Measurements from ENCODE around the gene RARB. TPM values are rescaled to one million over a fixed set of nuclear protein-coding genes. Genes with fewer than 3 reads are reported as not detected.

The RARB gene
- total RNA-seq, 1 experiment from 2014 or later, result 40.2 TPM

DNA sequence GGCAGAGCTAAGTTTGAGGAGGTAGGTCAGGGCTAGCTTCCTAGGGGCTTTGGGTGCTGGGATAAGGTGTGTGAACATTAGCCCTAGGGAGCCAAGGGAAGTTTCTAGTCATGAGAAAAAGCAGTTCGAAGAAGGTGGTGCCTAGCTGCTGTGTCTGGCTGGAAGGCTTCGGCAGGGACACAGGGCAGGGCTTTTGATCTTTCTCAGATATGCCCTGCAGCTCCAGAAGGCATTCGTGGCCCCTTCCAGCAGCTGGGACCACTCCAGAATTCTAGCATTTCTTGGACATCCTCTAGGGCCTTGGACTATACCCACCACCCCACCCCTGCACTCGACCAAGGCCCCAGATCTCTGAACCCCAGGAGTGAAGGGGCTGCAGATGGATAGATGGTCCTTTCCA is 148.1 kb downstream of the RARB start:
- no peak for DNase-seq (ENCODE audit: low read depth)

DNA sequence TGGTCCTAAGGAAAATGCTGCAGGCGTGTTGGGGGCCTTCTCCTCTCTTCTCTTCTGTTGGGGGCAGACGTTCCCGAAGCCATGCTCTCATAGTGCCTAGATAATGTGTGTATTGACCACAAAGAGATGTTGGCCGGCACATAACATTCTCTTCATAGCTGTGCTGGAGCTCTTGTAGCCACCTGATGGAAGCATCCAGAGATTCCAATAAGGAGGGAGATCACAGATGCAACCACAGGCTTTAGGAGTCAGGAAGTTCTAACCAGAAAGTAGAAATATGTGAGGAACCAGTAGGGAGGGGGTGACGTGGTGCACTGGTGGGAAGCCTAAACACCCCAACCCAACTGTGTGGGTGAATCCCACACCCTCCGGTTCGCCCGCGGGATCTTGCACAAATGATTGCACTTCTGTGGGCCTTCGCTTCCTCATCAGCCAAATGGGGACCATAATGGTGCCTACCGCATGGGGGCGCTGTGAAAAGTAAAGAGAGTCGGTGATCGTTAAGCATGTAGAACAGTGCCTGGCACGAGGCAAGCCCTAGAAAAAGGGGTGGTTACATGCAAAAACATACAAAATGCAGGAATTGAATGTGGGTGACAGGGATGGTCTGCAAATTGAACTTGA is 148.9 kb downstream of the RARB start:
- DNase-seq (ENCODE audit: low read depth), result no peak

DNA sequence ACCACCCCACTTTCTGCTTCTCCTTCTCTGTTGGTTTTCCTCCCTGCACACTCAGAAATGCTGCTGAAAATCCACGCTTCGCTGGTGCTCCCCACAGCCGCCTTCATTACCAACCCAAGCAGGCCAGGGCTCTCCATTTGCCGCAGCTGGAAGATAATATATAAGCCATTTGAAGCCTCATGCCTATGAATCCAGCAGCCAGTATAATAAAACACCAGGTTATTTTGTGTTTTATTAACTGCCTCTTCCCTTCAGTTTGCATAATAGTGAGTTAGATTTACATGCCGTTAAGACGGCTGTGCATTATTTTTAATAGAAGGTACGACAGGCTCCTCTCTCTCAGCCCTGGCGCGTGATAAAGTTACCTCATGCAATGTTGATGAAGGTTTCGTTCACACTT is 150.0 kb downstream of the RARB start:
- DNase-seq (ENCODE audit: low read depth), result no peak

DNA sequence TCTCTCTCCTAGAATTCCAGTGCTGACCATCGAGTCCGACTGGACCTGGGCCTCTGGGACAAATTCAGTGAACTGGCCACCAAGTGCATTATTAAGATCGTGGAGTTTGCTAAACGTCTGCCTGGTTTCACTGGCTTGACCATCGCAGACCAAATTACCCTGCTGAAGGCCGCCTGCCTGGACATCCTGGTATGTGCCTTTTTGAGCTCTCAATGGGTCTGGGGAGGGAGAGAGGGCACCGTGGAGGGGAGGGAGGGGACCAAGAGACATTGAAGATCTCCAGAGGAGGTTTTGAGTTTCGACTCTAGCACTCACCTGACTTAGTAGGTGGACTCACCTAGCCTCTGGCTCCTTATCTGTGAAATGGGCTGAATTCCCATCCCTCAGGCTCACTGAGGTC is 152.5 kb downstream of the RARB start:
- DNase-seq (ENCODE audit: low read depth), result no peak

DNA sequence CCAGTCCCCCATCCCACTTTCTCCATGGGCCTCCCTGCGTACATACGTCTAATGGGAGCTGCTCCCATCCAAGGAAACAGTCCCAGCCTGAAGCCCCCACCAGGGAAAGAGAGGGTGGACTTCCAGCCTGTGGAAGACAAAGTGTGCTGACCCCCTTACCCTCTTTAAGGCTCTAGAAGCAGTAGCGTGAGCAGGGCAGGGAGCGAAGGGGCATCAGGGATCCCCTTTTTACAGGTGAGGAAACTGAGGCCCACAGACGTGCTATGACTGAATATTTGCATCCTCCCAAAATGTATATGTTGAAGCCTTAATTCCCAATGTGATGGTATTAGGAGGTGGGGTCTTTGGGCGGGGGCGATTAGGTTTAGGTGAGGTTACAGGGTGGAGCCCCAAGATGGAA is 153.3 kb downstream of the RARB start:
- DNase-seq (ENCODE audit: low read depth), result no peak

DNA sequence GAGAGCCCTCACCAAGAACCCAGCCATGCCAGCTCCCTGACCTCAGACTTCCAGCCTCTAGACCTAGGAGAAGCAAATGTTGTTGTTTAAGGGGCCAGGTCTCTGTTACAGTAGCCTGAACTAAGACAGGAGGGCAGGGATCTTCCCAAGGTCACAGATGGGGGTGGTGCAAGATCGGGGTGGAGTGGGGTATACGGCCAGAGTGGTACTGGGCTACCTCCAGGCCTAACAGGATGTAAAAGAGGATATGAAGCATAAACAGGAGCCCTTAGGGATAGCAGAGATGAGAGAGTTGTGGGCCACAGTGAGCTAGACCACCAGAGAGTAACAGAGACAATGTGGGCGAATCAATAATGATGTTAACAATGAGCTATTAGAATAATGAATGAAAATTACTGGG is 153.8 kb downstream of the RARB start:
- peak; percentile 43 for DNase-seq (ENCODE audit: low read depth)

DNA sequence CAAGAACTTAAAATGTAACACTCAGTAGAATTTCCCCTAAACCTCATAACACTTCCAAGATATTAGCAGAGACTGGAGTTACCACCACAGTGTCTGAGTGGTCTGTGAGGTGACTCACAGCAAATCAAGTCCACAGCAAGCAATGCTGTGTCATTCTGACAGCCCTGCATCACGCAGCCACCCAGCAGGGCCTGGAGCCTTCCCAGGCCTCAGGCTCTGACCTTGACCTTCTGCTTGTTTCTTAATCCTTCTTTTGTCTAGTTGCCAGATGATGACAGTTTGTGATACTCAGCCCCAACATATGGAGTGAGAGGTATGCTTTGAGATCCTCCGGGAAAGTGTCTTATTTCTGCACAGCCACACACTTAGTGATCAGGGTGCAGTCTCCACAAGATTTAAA is 154.2 kb downstream of the RARB start:
- peak; percentile 96 for DNase-seq (ENCODE audit: low read depth)

DNA sequence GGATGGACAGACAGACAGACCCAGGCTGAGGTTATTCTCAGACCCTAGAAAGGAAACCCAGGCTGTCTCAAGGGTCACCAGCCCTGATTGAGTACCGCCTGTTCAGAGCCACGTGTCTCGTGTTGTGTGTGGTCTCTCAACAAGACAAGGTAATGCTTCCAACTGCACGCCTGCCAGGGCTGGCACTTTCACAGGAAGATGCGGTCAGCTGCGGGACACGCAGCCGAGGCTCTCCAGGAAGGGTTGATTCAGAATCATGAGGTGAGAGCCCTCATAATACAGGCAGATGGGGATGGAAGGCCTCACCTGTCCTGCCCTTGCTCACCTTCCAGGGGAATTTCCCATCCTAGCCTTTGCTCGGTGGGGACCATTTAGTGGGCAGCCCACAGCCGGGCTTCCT is 155.3 kb downstream of the RARB start:
- DNase-seq (ENCODE audit: low read depth), result no peak

DNA sequence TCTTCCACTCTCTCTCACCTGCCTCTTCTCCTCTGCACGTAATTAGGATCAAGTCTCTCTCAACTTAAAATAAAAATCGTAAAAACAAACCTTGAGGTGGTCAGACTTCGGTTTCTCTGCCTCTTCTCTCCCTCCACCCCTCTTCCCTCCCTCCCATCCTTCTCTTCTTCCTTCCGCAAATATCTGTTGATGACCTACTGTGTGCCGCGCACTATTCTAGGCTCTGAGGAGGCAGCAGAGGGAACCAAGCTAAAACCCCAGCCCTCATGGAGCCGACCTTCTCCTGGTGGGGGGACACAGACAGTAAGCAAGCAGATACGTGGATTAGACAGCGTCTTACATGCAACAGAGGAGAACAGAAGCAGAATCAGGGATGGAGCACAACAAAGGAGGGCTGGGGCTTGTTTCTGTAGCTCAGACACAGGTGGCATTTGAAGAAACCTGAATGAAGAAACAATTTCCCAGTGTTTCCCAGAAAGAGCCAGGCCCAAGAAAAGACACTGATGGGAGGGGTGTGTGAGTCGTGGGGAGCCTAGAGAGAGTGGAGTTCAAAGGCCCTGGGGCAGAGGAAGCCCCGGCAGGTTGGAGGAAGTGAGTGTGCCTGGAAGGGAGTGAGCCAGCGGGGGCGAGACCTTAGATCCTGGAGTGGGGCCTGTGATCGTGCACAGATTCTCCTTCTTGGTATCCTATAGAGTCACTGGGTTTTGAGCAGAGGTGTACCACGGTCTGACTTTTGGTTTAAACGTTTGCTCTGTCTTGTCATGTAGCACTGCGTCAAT is 156.1 kb downstream of the RARB start:
- DNase-seq (ENCODE audit: low read depth), result peak; percentile 20

DNA sequence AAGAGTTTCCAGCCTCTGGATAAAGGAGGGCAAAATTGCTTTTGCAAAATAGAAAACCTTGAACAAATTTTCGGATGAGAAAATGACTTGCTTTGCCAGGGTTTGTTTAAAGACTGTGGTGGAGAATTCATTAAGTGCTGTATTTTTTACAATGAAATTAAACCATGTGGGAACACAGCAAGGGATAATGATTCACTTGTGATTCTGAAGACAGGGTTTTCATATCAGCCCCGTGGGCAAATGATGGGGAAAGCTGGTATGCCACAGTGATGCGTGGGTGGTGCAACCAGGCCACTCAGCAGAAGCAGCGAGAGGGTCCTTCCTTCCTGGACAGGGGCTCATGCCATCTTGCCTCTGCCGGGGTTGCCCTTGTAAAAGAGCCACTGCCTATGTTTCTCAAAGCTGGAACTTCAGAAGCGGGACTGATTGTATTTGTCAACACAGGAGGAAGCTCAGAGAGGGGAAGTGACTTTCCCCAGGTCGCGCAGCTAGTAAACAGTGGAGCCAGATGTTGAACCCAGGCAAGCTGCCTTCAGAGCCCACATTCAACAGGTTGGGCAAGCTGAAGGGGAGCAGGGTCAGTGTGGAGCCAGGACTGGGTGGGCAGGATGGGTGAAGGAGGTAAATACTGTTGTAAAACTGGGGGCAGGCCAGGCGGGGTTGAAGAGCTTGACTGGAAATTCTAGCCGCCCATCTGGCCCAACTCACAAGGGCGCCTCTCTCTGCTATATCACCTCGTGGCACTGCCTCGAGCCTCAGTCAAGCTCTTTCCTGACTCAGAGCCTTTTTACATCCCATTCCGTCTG is 157.5 kb downstream of the RARB start:
- DNase-seq (ENCODE audit: low read depth), result peak; percentile 59

DNA sequence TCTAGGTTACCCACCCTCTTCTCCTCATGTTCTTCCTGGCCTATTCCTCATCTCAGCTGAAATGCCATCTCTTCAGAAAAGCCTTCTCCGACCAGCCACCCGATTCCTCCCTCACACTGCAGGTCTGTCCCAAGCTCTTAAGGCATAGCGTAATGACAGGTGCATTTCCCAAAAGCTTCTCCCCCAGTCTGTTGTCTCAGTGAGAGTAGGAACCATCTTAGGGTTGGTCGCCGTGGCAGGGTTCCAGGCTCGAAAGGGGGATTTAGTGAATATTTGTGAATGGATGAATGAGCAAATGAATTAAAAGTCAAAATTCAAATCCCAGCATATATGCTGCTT is 158.1 kb downstream of the RARB start:
- DNase-seq (ENCODE audit: low read depth), result no peak

DNA sequence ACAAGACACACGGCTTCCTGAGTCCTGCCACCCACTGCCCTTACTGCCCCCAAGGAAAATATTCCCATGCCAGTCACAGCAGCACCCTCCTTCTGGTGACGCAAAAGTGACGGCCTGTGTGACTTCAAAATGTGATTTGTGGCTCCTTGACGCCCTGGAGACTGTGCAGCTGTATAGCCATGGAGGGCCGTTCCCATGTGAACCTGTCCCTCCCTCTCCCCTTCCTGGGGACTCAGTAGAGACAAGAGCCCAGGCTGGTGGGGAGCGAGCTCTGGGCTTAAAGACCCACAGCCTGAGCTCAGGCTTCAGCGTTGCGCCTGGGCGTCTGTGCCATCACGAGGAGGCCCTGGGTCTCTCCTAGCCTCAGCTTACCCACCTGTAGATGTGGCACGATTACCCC is 158.5 kb downstream of the RARB start:
- DNase-seq (ENCODE audit: low read depth), result no peak

DNA sequence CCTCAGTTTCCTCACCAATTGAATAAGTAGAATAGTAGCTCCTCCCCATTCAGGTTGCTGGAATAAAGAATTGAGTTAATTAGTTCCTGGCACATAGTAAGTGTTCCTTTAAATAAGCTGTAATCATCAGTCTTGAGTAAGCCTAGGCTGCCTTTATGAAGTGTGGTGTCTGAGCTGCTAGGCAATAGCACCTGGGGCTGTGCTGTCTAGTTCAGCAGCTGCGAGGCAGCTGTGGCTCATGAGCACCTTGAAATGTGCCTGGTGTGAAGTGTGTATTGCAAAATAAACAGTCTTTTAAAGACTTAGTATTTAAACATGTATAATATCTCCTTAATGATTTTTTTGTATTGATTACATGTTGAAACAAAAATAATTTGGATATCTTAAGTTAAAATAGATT is 159.0 kb downstream of the RARB start:
- DNase-seq (ENCODE audit: low read depth), result no peak

DNA sequence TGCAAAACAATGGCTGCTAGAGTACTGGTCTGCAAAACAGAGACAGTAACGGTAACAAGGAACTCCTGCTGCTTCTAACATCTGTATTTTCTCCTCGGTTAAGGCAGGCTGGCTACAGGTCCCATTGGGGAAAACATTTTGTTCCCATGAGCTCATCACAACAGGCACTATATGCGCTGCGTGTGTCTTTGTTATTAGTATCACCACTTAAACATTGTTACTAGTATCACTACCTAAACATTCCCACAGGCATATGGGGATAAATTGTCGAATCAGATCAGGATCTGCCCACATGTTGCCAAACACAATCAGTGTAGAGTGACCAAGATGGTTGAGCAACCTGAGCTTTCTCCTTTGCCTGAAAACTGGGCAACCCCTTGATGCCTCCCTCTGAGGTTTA is 159.5 kb downstream of the RARB start:
- DNase-seq (ENCODE audit: low read depth), result no peak

DNA sequence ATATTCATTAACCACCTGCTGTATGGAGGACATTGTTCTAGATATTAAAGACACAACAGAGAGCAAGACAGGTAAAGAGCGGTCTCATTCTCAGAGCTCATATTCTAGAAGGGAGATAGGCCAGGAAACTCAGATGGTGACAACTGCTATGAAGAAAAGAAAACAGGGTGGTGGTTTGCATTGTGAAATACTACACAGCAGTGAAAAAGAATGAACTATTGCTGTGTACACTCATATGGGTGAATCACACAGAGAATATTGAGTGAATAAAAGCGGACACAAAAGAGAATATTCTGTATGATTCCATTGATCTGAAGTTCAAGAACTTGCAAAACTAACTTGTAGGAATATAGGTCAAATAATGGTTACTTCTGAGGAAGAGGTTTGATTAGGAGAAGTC is 159.9 kb downstream of the RARB start:
- no peak for DNase-seq (ENCODE audit: low read depth)

DNA sequence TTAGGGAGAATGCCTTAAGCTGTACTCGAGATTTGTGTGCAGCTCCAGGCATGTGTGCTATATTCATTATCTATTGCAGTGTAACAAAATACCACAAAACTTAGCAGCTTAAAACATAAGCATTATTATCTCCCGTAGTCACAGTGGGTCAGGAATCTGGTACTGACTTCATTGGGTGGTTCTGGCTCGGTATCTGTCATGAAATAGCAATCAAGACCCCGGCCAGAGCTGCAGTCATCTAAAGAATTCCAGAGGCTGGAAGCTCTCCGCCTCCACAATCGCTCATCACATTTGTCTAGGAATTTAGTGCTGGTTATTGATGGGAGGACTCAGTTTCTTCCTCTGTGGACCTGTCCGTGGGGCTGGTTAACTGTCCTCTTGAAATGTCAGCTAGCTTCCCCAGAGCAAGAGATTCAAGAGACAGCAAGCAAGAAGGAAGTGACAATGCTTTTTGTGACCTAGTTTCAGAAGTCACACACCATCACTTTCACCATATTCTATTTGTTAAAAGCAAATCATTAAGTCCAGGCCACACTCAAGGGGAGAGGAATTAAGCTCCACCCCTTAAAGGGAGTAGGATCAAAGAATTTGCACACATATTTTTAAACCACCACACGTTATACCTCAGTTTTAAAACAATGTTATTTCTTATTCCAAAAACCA is 160.5 kb downstream of the RARB start:
- DNase-seq (ENCODE audit: low read depth), result no peak

DNA sequence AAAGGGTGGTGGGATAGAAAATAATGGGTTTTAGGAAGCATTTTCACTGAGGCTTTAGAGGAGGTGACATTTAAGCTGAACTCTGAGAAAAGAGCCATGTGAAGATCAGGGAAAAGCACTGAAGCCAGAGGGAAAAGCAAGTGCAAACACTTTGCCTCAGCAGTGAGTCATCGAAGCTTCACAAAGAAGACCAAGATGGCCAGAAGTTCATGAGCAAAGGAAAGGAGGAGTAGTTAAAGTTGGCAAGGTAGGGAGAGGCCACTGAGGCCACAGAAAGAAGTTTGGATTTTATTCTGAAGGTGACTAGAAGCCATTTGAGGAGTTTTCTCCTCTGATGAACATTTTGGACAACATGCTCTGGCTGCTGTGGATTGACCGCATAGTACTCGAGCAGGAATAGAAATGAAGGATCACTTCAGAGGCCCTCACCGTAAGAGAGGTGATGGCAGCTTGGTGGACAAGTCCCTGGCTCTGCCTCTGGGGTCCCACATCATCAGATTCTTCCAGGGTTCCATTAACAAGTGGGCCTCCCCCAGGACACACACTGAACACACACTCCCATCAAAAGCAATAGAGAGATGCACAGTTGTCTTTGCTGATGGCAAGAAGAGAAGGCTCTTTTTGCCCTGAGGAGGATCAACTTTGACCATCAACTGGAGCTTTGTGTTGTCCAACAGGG is 161.2 kb downstream of the RARB start:
- peak; percentile 27 for DNase-seq (ENCODE audit: low read depth)

DNA sequence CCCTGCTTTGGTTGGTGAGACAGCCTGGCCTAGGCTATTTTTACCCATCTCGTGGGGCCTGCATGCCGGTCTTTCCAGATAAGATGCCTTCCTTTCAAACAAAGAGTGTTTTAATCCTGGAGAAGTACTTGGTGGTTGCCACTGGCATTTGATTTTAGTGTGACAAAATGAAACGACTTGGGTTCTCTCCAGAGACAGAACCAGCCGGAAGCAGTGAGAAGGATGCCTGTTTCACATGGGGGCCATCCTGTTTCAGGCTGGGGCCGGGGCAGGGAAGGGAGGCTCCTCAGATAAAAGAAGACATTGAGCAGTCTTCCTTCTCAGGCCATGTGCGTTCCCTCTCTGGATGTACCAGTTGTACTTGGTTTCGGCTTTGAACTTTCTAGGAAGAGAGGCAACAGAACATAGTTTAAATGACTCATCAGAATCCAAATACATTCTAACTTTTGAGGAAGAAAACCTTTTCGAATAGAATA is 161.8 kb downstream of the RARB start:
- no peak for DNase-seq (ENCODE audit: low read depth)

DNA sequence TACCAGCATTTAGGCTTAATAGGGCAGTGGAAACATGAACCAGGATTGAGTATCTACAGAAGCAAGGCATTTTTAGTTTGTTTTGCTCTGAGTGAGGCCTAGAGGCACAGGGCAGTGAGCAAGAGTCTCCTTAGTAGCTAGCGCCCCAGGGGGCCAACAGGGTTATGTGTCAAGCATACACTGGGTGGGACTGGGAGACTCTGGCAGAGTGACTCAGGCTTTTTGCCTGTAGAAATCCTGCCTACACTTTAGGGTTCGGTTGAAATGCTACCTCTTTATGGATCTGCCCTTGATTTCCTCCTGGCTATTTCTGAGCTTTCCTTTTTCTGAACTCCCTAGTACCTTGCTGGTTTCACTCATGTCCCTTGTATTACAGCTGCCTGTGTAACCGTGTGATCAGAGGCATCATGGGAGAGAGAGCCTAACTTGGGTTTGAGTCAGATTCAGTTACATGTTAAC is 164.5 kb downstream of the RARB start:
- peak; percentile 94 for DNase-seq (ENCODE audit: low read depth)

DNA sequence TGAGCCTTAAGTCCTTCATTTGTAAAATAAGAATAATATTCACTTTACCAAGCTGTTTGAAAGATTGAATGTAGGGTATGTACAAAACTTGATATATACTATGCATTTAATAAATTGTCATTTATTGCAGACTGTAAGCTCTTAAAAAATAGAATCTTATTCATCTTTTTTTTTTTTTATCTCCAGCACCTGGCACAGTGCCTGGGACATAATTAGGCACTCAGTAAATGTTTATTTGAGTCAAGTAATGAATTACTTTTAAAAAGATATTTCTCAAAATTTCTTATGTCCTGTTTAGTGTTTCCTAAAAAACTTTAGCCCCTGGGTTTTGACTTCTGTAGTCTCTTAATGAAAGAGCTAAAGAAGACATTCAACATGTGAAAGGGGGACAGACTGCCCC is 164.9 kb downstream of the RARB start:
- DNase-seq (ENCODE audit: low read depth), result no peak

DNA sequence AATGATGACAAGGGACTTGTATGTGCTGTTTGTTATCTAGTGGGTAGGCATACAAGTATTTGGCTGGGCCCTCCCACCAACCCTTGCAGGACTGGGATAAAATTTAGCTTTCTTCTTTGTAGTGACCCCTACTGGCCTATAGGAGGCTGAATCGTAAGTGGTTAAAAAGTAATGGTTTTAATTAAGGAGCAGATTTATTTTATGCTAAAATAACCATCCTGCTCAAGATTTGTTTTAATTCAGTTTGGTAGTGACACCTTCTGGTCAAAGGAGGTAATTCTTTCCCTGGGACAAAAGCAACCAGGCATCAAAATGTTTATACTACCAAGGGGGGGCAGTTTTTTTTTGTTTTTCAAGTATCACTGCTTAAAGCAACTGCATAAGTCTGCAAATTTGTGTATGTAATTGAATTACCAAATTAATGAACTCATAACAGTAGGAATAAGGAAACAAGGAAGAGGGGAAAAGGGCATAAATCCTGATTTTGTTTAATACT is 166.0 kb downstream of the RARB start:
- DNase-seq (ENCODE audit: low read depth), result peak; percentile 75

All from M059J (cell line).